ENCODE measurements around the gene PRKCD.

The PRKCD gene

GRCh38 chr3:53160660-53161449 lies at the start of gene PRKCD:
TSS of gene PRKCD (plus strand) at chr3:53161209. CDS start at chr3:53178423, 17,214 bp downstream.
- DNase-seq, result peak; percentile 84

GRCh38 chr3:53111822-53112221 lies 49.2 kb upstream of the PRKCD start:
- no peak for DNase-seq

DNA sequence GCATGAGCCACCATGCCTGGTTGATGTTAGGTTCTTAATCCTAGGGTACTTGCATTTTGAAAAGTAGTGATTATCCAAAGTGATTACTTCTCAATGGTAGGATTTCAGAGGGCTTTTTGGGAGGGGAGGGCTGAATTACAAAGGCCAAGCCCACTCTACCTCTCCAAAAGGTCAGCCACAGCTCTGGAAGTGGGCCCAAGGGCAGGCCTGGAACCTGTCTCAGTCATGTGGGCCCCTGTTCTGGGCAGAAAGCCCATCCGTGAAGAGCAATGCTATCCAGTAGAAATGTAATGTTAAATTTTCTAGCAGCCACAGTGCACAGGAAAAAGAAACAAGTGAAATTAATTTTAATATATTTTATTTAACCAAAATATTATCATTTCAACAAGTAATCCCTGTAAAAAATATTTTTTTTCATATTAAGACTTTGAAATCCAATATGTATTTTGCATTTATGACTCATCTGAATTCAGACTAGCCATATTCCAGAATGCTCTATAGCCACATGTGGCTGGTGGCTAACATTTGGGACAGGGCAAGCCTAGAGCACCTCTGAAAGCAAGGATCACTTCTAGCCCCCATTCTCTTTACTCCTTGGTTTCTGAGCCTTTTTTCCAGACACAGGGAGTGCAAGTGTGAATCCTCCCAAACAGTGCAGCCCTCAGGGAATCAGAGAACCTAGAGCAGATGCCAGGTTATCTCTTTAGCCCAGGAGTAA lies 47.6 kb upstream of the PRKCD start:
- DNase-seq, result no peak

GRCh38 chr3:53114011-53114400 lies 47.0 kb upstream of the PRKCD start:
- peak; percentile 76 for DNase-seq

- peak; percentile 40 for DNase-seq
These were observed 46.5 kb upstream of the PRKCD start for GRCh38 chr3:53114412-53115074.

- no peak for DNase-seq
These were observed 44.1 kb upstream of the PRKCD start for GRCh38 chr3:53116956-53117355.

DNA sequence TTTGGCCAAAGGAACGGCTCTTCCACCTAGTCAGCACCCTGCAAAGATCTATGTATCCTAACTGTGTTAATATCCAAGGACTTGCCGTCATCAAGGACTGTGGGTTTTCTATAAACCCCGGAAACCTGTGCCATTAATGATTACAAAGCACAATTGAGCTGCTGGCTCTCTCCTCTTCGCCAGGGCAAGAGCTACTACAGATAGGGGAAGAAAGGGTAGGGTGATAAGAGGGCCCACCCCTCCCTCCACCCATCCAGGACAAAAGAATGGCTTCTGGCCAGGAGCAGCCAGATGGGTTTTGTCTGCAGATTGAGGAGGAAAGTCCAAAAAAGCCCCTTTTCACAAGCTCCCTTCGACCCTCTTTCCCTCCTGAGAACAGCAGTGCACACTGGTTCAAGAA lies 40.7 kb upstream of the PRKCD start:
- DNase-seq, result no peak

DNA sequence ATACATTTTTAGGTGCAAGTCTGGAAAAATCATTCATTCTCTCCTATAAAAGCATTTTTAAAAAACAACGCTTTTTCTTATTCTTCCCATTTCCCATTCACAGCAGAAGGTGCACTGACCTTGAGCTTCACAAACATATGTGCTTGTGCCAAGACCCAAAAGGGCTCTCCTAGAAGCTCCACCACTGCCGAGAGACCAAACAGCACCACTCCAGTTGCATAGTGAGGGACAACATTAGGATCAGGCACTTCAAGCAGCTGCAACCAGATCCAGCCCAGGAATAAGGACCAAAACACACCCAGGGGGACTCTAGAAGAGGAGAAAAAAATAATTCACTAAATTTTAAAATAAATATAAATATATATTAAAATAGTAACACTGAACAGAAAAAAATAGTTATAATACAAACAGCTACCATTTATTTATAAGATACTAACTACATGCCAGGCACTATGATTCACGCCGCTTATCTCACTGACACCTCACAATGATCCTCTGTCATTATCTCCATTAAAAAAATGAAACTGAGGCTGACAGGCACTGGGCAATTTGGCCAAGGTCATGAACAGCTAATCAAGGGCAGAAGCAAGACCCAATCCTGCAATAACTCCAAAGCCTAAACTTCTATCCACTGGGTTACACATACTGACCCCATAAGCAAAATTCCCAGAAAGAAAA lies 38.6 kb upstream of the PRKCD start:
- DNase-seq, result no peak

DNA sequence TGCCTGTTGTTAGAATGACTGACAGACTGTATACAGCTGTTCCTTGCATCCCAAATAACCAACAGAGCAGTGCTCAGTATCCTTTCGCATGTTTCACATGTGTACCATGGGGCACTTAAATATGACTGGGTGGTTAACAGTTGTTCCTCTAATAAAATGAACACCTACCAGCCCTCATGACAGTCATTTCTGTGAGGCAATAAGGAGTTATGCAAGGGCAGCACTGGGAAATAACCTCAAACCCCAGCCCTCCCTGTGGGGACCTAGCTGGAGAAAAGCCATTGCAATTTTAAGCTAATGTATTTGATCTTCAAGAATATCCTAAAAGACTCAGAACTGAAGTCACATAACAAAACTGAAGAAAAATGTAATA lies 38.1 kb upstream of the PRKCD start:
- DNase-seq, result peak; percentile 46

- DNase-seq, result no peak
These were observed 37.5 kb upstream of the PRKCD start for GRCh38 chr3:53123510-53123909.

- no peak for DNase-seq
These were observed 37.1 kb upstream of the PRKCD start for GRCh38 chr3:53123953-53124352.

GRCh38 chr3:53126601-53127000 lies 34.4 kb upstream of the PRKCD start:
- no peak for DNase-seq

GRCh38 chr3:53129344-53129743 lies 31.7 kb upstream of the PRKCD start:
- DNase-seq, result no peak

- peak; percentile 96 for DNase-seq
These were observed 30.6 kb upstream of the PRKCD start, which contains the start of gene RFT1 for GRCh38 chr3:53130179-53131061. TSS of gene RFT1 (minus strand) at chr3:53130435. CDS start at chr3:53130400, 35 bp downstream.

GRCh38 chr3:53131096-53131495 lies 29.9 kb upstream of the PRKCD start:
- no peak for DNase-seq

GRCh38 chr3:53132347-53132746 lies 28.7 kb upstream of the PRKCD start:
- DNase-seq, result no peak

DNA sequence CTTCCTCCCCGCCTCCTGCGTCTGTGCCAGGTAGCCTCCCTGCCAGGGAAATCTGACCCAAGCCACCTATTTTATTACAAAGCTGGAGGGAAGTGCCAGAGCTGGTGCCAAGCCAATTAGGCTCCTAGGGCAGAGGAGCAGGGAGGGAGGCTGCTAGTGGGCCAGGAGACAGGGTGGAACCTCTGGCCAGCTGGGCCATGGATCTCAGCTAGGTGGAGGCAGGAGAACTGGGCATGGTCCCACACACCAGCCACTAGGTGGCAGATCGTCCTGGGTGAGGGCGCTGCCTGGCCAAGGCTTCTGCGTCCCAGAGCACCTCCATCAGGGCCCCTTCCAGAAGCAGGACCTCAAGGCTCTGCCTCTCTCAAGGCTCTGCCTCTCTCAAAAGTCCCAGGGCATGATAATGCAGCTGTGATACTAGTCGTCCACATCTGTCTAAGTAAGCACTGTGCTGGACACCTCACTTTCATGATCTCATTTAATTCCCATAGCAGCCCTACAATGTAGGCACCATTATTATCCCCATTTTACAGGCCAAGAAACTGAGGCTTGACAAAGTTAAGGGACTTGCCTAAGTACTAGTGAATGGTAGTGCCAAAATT lies 26.3 kb upstream of the PRKCD start:
- peak; percentile 74 for DNase-seq

DNA sequence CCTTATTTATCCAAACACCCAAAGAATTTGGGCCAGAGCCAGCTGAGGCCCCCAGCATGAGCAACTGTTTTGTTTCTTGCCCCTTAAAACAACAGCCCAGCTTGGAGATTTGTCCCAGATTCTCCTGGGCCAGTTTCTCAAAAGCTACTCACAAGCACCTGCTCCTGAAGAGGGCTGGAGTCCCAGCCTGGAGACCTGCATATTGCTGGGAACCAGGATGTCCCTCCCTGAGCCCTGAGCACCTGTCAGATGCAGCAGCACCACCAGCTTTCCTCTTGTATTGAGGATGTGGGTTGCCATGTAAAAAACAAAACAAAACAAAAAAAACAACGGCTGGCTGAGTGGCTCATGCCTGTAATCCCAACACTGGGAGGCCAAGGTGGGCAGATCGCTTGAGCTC lies 23.8 kb upstream of the PRKCD start:
- no peak for DNase-seq

- DNase-seq, result peak; percentile 27
These were observed 23.1 kb upstream of the PRKCD start for GRCh38 chr3:53137835-53138446.

DNA sequence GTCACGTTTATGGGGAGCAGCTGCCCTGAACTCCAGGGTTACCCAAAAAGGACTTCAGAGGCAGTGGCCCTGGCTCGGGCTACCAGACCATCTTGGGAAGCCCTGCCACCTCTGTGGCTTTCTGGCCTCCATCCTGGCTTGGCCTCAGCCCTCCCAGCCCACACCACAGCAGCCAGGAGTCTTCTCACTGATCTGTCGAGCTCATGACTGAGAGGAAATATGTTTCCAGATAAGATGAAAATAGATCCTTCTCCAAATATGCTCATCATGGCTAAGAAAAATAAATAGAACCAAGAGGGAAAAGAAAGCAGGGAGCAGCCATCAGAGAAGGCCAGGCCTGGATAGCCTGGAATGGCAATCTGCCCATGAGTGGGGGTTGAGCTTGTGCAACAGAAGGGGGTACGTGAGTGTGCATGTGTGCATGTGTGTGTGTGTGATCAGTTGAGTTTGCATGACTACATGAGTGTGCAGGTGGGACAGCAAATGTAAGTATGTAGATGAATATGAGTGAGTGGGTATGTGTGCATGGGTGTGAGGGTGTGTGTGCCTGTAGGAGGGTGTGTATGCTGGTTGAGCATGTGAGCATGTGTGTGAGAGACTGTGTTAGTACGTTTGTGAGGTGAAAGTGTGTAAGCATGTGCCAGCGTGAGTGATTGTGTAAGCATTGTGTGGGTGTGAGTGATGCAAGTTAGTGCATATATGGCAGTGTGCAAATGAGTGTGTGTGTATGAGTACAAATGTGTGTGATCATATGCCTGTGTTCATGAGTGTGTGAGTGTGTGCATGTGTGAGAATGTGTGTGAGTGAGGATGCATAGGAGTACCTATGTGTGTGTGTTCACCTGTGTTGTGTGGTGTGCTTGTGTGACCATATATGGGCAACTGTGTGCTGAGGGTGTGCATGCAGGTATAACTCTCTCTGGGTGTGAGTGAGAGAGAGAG lies 20.8 kb upstream of the PRKCD start:
- DNase-seq, result no peak

Data from CD4-positive, alpha-beta T cell treated with Interleukin-15 for 1 hour (primary cell).